ENCODE data around the gene CAP1. TPM values are rescaled to one million over a fixed set of nuclear protein-coding genes. Genes with fewer than 3 reads are reported as not detected.

CAP1 gene
- polyA plus RNA-seq, 3 donors = 400 to 941 (median 876) TPM

- no peaks in the 10 kb centered on the region for H3K36me3 ChIP-seq (replicated peaks in 1 of 2; ENCODE audit: control insufficient read depth in 1 of 2, insufficient read depth in 2 of 2, low read length in 2 of 2)
- no peaks in the 10 kb centered on the region for H4K20me1 ChIP-seq (ENCODE audit: insufficient read depth, low read length)
- H3K27me3 ChIP-seq (ENCODE audit: control insufficient read depth in 2 of 2, insufficient read depth in 2 of 2, low read length in 2 of 2) = no peaks in the 10 kb centered on the region
- H3K4me1 ChIP-seq (ENCODE audit: control insufficient read depth in 1 of 2, insufficient read depth in 2 of 2, low read length in 2 of 2) = peaks cover 8% of the 10 kb centered on the region in 2 donors
- intact Hi-C loops (cut with micrococcal nuclease) = no loop called here
- H3K36me3 Mint-ChIP-seq = no peaks in the 10 kb centered on the region
- TF ChIP-seq, protein P1, sequence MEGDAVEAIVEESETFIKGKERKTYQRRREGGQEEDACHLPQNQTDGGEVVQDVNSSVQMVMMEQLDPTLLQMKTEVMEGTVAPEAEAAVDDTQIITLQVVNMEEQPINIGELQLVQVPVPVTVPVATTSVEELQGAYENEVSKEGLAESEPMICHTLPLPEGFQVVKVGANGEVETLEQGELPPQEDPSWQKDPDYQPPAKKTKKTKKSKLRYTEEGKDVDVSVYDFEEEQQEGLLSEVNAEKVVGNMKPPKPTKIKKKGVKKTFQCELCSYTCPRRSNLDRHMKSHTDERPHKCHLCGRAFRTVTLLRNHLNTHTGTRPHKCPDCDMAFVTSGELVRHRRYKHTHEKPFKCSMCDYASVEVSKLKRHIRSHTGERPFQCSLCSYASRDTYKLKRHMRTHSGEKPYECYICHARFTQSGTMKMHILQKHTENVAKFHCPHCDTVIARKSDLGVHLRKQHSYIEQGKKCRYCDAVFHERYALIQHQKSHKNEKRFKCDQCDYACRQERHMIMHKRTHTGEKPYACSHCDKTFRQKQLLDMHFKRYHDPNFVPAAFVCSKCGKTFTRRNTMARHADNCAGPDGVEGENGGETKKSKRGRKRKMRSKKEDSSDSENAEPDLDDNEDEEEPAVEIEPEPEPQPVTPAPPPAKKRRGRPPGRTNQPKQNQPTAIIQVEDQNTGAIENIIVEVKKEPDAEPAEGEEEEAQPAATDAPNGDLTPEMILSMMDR (IDR thresholded peaks at IDR 0.05) = no peak
- H3K9ac ChIP-seq (ENCODE audit: insufficient read depth, low read length, poor library complexity, severe bottlenecking) = no peak overlapping the region
- no peak overlapping the region for H3K4me2 ChIP-seq (replicated peaks; ENCODE audit: extremely low read depth, low read length, poor library complexity, severe bottlenecking)
- H3K79me2 ChIP-seq (ENCODE audit: insufficient read depth, low read length) = peaks cover 3% of the 10 kb centered on the region
- DNase-seq = no peak
- H3K4me3 Mint-ChIP-seq = no peak overlapping the region
- H2AFZ ChIP-seq (ENCODE audit: insufficient read depth, low read depth, low read length, poor library complexity, severe bottlenecking) = no peak overlapping the region
- H3K9me3 ChIP-seq (replicated peaks in 1 of 2; ENCODE audit: control insufficient read depth in 1 of 2, insufficient read depth in 1 of 2, low read length in 2 of 2) = peaks cover 5 to 6% of the 10 kb centered on the region in 2 donors
- peaks cover 0 to 7% (median 5%) of the 10 kb centered on the region in 3 donors for H3K27me3 Mint-ChIP-seq (ENCODE audit: low read depth in 3 of 3)
- H3K27ac Mint-ChIP-seq = no peak overlapping the region
- WGBS (ENCODE audit: insufficient coverage) = no CpG with 5 or more reads among the region's 1 CpG
- peaks cover 2 to 13% (median 9%) of the 10 kb centered on the region in 7 donors for H3K9me3 Mint-ChIP-seq
- no peak overlapping the region for H3K4me3 ChIP-seq (replicated peaks in 1 of 3; ENCODE audit: low read depth in 2 of 3, low read length in 3 of 3)
- H3K4me1 Mint-ChIP-seq = peaks cover 6% of the 10 kb centered on the region
- H3K27ac ChIP-seq (ENCODE audit: low read depth in 1 of 2, low read length in 2 of 2) = no peak overlapping the region
Observed at GRCh38 chr1:40102038-40102437, 61.5 kb downstream of the CAP1 start.

GRCh38 chr1:40102896-40103295 is 62.4 kb downstream of the CAP1 start:
- intact Hi-C loops (cut with micrococcal nuclease) = no loop called here
- no peaks in the 10 kb centered on the region for H3K27me3 ChIP-seq (ENCODE audit: control insufficient read depth in 2 of 2, insufficient read depth in 2 of 2, low read length in 2 of 2)
- H3K36me3 ChIP-seq (replicated peaks in 1 of 2; ENCODE audit: control insufficient read depth in 1 of 2, insufficient read depth in 2 of 2, low read length in 2 of 2) = no peaks in the 10 kb centered on the region
- H3K9me3 Mint-ChIP-seq = peaks cover 2 to 13% (median 10%) of the 10 kb centered on the region in 7 donors
- peaks cover 5 to 6% of the 10 kb centered on the region in 2 donors for H3K9me3 ChIP-seq (replicated peaks in 1 of 2; ENCODE audit: control insufficient read depth in 1 of 2, insufficient read depth in 1 of 2, low read length in 2 of 2)
- H3K4me1 ChIP-seq (ENCODE audit: control insufficient read depth in 1 of 2, insufficient read depth in 2 of 2, low read length in 2 of 2) = no peaks in the 10 kb centered on the region
- DNase-seq = no peak
- no peak overlapping the region for H2AFZ ChIP-seq (ENCODE audit: insufficient read depth, low read depth, low read length, poor library complexity, severe bottlenecking)
- no peaks in the 10 kb centered on the region for H4K20me1 ChIP-seq (ENCODE audit: insufficient read depth, low read length)
- H3K36me3 Mint-ChIP-seq = no peaks in the 10 kb centered on the region
- TF ChIP-seq, protein P1 (IDR thresholded peaks at IDR 0.05) = no peak
- H3K27me3 Mint-ChIP-seq (ENCODE audit: low read depth in 3 of 3) = peaks cover 0 to 7% (median 5%) of the 10 kb centered on the region in 3 donors
- 100% methylated on average over 1 of the region's 3 CpGs for WGBS (ENCODE audit: insufficient coverage)
- H3K9ac ChIP-seq (ENCODE audit: insufficient read depth, low read length, poor library complexity, severe bottlenecking) = no peak overlapping the region
- H3K79me2 ChIP-seq (ENCODE audit: insufficient read depth, low read length) = no peaks in the 10 kb centered on the region
- H3K4me2 ChIP-seq (replicated peaks; ENCODE audit: extremely low read depth, low read length, poor library complexity, severe bottlenecking) = no peak overlapping the region
- no peak overlapping the region for H3K4me3 Mint-ChIP-seq
- no peak overlapping the region for H3K4me3 ChIP-seq (replicated peaks in 1 of 3; ENCODE audit: low read depth in 2 of 3, low read length in 3 of 3)
- no peak overlapping the region for H3K27ac ChIP-seq (ENCODE audit: low read depth in 1 of 2, low read length in 2 of 2)
- H3K4me1 Mint-ChIP-seq = no peaks in the 10 kb centered on the region
- no peak overlapping the region for H3K27ac Mint-ChIP-seq

Data from CD14-positive monocyte (primary cell).